NOMO-1 (cell line): ENCODE results near the gene CBS.
"Not testable (repeated sequence)": the region's sequence is repeated elsewhere in the genome, so short reads cannot be mapped to it uniquely, and the experiment has no call there.

Experiments
- DNase-seq, 2 experiments: peaks; one replicate each; lab custom pipeline; 2025; ENCODE audit not compliant: unreplicated experiment in 2 of 2; lab: John Stamatoyannopoulos, UW

Gene CBS

DNA sequence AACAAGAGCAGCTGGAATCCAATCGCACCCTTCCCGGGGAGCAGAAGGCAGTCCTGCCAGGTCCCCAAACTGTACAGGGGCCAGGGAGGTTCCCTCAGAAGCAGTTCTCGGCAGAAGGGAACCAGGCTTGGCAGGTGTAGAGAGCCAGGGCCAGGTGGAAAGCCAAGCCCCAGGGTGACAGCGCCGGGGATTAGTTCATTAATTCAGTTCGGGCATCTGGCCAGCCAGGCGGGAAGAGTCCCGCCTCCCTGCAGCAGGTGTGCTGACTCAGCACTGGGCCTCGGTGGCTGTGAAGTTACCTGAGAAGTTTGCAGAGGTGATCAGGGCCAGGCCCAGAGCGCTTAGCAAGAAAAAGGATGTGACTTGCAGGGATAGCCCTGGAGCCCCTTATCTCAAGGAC, 6.0 kb downstream of the CBS start:
- DNase-seq: not testable (repeated sequence)

DNA sequence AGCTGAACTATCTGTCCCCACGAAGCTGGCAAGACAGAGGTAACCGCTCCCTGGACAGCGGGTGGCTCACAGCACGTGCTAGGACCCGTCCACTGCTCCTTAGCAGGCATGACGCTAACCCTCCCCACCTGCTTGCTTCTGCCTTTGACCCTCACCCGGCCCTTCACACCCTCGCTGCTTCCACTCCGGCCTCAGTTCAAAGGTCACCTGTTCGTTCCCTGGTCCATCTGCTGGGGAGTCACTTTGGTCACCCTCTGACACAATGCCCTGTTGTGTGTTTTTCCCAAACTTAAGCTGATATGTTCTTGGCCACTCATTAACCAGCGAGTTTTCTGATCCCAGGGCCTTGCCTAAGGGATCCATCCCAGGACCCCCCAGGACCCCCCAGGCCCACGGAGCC, 7.6 kb downstream of the CBS start:
- DNase-seq: not testable (repeated sequence)

DNA sequence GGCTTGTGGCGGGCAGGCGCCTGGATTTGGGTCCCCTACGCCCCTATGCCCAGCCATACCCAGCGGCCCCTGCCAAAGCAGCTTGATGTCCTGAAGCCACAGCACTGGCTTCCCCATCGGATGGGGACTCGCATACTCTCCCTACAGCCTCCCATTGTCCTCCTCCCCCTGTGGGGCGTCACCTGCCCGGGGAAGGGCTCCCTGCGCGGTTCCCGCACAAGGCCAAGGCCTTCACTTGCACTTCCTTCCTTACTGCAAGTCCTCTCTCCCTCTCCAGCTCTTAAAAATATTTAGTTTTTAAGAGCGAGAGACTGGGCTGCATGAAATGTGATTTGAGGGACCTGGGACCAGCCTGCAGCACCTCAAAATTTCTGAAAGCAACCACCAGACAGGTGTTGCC, 8.9 kb downstream of the CBS start:
- DNase-seq: not testable (repeated sequence)

DNA sequence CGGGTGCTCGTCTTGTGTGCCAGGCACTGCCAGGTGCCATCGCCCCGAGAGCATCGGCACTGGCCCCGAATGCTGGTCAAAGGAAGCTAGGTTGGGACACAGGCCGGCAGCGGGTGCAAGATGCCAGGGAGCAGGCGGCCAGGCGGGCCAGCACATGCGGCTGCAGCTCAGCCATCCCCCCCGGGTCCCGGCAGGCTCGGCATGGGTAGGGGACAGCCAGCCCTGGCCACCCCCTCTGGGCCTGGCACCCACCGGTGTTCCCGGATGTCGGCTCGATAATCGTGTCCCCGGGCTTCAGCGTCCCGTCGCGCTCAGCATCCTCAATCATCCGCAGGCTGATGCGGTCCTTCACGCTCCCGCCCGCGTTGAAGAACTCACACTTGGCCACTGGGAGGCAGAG, 9.6 kb downstream of the CBS start:
- DNase-seq: not testable (repeated sequence)

DNA sequence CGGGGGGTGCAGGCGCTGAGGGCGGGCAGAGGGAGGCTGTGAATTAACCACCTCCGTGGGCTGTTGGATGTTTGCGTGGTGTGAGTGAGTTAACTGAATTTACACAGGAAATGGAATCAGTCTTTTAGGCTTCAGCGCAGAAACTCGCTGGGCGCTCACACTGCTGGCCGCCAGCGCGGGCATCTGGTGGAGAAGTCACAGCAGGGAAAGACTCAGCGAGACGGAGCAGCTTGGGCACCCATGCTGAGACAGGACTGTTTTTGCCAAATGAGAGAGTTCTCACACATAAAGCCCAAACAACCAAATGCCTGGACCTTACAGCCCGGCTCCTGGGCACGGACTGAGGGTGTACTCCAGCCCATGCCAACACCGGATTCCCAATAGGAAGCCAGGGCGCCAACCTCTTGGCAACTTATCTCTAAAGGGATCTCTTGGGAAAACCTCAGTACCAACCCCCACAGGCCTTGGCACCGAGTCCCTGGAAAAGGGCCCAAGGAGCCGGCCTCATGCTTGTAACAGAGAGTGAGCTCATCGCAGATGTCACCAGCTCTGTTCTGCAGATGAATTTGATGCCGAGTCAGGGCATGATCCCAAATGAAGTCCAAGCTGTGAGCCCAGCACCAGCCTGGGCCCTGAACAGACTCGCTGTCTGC, 11.2 kb downstream of the CBS start:
- DNase-seq: not testable (repeated sequence)

DNA sequence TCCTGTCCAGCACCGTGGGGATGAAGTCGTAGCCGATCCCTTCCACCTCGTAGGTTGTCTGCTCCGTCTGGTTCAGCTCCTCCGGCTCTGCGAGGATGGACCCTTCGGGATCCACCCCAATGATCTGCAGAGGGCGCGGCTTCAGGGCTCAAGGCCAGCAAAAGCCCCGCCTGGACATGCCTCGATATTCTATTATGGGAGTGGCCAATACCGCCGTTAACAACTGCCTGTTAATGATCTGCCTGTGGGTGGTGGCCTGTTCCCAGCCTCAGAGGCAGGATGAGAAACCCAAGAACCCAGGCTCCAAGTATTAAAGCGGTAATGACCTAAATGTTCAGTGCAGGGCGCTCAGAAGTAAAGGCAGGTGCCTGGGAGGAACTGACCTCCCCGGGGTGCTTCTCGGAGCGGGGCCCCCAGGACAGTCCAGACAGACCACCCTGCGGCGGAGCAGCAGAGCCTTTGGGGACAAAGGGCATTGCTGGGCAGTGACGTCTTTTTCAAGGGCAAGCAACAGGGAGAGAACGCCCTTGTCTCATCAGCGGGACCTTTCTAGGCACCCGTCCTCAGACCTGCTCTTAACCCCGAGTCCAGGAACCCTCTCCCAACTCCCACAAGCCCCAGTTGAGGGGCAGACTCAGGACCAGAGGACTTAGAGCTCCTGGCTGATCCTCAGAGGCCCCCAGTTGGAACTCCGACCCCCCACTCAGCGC, 12.5 kb downstream of the CBS start:
- DNase-seq: not testable (repeated sequence)

DNA sequence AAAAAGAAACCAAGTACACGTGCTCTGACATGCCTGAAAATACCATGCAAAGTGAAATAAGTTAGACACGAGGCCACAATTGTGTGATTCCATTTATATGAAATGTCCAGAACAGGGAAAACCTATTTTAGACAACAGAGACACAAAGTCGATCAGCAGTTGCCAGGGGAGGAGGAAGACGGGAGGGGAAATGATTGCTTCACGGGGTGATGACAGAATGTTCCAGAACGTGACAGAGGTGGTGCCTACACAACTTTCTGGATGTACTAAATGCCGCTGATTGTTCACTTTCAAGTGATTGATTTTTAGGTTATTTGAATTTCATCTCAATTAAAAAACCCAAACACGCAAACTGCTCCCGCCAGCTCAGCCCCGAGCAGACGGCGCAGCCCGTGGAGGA, 22.5 kb downstream of the CBS start:
- not testable (repeated sequence) for DNase-seq

DNA sequence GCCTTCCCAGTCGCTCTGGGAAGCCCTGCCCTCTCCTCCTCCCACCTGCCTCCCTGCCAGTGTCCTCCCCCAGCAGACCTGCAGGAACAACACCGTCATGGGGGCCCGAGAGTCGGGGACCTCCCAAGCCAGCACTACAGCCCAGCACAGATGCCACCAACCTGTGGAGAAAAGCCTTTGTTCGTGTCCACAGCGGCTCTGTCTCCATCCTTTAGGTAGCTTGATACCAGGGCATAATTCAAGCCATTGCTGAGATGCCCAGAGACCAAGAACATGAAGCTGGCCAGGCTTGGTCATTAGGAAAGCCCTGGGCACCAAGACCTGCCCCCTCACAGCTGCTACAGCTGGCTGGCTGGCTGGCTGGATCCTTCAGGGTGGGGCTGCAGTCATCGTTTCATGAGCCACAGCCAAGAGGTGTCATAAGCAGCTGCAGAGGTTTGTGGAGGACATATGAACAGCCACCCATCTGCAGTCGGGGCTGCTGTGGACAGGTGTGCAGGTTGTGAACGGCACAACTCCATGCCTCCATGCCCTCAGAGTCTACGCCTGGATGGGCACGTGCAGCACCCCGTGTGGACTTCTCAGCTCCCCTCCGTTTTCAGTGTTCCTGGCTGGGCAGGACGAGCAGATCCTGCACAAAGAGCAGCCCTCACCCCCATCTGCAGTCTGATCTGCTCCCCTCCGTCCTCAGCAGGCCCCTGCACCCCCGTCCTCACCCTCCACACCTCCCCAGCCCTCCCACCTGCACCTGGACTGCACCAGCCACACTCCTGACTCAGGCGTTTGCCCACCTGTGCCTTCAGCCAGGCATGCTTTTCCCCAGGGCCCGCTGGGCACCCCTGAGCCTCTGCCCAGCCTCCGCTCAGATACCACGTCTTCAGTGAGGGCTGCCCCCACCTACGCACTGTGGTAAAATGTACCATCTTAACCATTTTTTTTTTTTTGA, 29.5 kb downstream of the CBS start:
- not testable (repeated sequence) for DNase-seq

DNA sequence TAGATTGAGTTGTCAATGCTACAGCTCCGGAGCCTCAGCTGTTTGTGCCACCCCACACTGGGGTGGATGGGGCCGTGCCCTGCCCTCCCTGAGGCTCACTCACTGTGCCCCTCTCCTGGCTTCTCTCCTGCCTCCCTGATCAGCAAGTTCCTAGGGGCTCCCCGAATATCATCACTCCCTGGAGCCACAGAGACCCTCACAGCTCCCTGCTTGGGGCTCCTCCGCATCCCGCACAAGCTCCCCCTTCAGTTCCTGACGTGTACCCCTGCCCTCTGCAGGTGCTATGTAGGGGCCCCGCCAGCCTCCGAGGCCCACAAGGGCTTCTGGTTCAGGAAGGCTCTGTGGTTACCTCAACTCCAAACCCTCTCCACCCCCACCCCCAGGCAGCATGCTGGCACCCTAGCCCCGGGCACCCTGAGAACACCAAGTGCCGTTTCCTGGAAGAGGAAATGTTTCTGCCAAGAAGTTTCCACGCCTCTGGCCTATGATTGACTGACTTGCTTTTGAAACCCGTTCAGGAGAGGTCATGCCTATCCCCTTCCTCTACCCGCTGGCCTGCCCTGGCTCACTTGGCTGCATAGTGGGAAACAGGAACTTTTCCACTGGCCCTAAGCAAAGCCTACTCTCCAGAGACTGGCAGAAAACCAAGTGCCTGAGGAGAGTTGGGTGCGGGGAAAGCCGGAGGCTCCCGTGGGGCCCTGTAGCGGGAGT, 30.3 kb downstream of the CBS start:
- not testable (repeated sequence) for DNase-seq

DNA sequence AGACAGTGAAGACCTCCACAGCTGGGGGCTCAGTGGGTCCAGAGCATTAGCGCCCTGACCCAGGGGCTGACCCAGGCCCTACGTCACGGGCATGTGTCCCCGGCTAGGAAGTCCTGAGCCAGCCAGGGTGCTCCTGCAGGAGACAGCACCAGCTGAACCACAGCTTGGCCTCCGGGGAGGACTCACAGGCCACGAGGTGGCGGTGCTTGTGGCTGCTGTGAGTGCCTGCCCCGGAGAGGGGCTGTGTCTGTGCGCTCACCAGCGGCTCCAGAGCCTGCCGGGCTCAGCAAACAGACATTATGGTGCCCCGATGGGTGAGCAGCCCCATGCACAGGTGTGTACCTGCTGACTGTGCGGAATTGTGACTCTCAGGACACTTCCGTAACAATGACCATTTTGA, 31.1 kb downstream of the CBS start:
- DNase-seq: not testable (repeated sequence)

DNA sequence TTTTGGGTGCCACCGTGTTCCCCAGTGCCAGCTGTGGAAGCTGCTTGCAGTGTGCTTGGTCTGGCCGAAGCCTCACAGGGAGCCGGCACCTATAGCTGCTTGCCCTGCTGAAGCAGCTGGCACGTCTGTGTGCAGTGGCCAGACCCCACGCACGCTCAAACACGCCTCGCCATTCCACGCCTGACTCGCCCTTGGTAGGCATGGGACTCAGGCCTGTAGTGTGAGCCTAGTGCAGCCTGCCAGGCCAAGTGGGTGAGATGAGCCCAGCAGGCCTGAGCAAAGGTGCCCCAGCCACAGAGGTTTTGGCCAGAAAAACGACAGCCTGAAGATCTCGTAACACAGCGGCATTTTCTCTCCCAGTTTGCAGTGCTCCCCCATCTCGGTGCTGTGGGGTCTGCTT, 32.3 kb downstream of the CBS start:
- DNase-seq: not testable (repeated sequence)

DNA sequence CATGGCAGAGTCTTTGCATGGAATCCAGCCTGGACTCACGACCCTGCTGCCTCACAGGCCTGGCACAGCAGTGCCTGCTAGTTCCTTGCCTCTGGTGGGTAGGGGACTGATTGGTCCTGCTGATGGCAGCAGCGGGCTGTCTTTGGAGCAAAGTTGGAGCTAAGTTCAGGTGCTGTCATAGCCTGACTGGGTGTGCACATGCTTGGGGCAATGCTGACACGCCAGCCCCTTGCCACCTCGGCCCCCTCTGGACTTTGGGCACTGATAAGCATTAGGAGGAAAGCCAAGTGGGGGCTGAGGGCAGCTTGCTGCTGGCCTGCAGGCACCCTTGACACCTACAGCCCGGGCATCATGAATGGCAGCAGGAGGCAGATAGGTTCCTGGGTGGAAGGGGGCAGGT, 33.5 kb downstream of the CBS start:
- DNase-seq: not testable (repeated sequence)

DNA sequence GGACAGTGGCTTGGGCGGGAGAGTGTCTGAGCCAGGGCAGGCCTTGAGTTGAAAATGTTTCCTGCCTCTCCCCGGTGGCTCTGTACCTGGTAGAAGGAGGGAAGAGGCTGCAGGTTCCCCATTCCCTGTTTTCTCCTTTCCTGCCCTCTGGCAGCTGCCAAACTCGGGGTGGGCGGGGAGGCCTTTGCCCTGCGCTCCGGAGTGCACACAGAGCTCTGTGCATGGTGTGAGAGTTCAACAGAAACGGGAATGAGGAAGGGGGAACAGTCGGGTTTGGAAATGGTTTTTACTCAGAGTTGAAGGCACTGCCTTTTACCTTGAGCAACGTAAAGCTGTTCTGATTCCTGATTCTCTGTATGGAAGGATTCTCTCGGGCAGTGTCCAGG, 37.0 kb downstream of the CBS start:
- not testable (repeated sequence) for DNase-seq

DNA sequence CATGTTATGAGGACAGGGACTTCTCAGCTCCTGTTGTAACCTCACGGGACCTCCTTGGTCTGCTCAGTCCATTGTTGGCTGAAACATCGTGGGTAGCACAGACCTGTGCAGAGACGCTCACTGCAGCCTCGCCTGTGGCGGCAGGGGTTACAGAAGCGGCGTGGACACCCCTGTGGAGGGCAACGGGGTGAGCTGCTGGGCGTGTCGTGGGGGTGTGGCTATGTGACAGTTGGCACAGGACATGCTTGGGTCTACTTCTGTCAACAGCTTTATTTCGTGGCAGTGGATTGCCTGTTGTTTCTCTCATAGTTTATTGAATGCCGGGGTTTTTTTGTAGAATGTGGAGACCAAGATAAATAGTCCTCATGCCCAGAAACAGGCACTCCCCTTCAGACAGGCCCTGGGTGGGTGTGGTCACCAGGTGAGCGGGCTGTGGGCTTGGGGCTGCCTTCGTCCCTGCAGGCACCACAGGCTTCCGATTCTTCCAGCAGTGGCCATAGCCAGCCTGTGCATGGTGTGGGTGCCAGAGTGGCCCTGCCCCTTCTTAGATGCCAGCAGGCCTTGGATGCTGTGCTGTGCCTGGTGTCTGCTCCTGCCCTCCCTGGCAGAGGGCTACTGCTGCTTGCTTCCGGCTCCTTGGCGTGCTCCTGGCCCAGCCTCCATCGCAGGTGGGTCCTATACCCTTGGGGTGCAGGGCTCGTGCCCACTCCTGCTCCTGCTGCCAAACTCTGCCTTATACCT, 37.5 kb downstream of the CBS start:
- not testable (repeated sequence) for DNase-seq

DNA sequence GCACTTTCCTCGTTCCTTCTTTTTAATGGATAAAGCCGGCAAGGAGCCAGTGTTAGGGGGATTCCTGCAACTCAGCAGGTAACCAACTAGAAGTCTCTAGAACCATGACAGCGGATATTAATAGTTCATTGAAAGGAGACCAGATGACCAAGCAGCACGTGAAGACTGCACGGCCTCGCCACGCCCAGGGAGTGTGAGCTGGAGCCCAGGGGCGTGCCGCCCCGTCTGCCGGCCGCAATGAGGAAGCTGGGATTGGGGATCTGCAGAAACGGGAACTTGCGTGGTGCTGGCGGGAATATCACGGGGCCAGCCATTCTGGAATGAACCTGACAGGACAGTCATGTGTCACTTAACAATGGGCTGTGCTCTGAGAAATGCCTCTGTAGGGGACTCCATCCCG, 38.7 kb downstream of the CBS start:
- not testable (repeated sequence) for DNase-seq

DNA sequence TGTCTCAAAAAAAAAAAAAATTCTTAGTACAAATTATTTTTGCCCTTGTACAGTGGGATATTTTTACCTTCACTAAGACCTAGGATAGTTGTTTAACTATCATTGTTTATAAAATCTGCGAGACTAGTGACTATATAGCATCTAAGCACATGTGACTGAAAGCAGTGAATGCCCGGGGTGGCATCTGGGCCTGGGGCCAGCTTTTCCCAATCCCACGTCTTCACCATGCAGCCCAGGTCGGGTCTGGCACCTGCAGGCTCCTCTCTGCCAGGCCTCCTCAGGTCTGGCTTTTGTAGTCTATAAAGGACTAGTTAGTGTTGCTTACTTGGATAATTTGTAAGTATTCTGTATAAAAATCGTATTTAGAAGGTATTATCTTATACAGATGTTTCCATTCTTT, 40.8 kb downstream of the CBS start:
- no peak for DNase-seq

DNA sequence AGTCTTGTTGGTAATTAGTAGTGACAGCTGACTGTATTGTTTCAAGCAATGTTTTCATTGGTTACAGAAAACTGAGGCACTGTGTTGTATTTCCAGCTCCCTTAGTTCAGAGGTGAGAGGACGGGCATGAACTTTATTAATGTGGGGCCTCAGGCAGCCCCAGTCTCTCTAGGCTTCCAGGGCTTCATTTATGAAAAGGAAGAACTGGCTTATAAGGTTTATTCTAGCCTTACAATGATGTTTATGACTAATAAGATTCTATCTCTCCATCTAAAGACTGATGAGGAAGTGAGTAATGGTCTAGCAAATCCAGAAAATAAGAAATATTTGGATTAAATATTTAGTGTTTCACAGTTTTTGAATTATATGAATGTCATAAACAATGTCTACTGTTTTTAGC, 41.5 kb downstream of the CBS start:
- no peak for DNase-seq

DNA sequence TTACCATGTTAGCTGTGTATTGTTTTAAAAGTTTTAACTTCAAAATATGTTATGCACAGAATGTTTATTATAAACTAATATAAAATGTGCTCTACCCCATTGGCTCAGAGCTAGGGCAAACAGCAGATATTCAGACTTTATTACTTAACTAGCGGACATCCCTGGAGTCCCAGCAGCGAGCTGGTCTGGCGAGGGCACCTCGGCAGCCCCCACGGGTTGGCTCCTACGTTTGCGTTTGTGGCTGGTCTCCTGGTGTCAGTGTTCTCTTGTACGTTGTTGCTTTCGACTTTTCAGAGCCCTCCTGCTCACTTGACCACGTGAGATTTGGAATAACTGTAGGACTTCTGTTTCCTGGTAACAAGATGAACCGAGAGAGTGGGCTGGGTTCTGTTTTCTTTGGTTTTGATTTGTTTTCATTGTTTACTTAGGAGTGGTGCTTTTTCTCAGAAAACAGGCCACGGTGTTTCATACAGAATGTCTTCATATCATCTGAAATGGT, 44.5 kb downstream of the CBS start:
- DNase-seq: no peak

DNA sequence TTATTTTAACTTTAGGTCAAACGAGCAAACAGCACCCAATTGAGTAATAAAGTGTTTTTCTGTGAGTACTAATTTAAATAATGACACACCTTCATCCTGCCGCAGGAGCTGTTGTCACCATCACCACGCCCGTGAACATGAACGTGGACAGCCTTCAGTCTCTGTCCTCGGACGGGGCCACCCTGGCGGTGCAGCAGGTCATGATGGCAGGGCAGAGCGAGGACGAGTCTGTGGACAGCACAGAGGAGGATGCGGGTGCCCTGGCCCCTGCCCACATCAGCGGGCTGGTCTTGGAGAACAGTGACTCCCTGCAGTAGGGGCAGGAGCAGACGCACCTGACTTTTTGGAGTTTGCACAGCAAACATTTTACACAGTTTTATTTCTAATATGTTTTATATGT, 45.9 kb downstream of the CBS start:
- no peak for DNase-seq
